AG10803 (cell line): ENCODE results near the gene NEURL1.
A peak's percentile ranks its signal among the peaks of the same experiment; 100 is the strongest.

Experiments
- DNase-seq: peaks from one replicate; pipeline ENCODE4 v3.0.0; 2010; ENCODE audit warnings: low read depth
- H3K4me3 ChIP-seq: 2 replicates; pipeline ENCODE4 v1.5.1; 2011; ENCODE audit warnings: mild to moderate bottlenecking, low read length, control low read depth
- TF ChIP-seq, protein P1 (sequence below): conservative IDR thresholded peaks from 2 replicates; pipeline ENCODE4 v1.5.1; 2011; ENCODE audit warnings: mild to moderate bottlenecking, low read length, control low read depth, inconsistent platforms

NEURL1 gene

GRCh38 chr10:103504181-103504783 lies 10.8 kb downstream of the NEURL1 start:
- no peak overlapping the region for H3K4me3 ChIP-seq
- TF ChIP-seq, protein P1, sequence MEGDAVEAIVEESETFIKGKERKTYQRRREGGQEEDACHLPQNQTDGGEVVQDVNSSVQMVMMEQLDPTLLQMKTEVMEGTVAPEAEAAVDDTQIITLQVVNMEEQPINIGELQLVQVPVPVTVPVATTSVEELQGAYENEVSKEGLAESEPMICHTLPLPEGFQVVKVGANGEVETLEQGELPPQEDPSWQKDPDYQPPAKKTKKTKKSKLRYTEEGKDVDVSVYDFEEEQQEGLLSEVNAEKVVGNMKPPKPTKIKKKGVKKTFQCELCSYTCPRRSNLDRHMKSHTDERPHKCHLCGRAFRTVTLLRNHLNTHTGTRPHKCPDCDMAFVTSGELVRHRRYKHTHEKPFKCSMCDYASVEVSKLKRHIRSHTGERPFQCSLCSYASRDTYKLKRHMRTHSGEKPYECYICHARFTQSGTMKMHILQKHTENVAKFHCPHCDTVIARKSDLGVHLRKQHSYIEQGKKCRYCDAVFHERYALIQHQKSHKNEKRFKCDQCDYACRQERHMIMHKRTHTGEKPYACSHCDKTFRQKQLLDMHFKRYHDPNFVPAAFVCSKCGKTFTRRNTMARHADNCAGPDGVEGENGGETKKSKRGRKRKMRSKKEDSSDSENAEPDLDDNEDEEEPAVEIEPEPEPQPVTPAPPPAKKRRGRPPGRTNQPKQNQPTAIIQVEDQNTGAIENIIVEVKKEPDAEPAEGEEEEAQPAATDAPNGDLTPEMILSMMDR, result no peak
- DNase-seq, result peak; percentile 47

- no peak for DNase-seq
- no peak overlapping the region for H3K4me3 ChIP-seq
- TF ChIP-seq, protein P1, result no peak
These were observed 12.6 kb downstream of the NEURL1 start for GRCh38 chr10:103506061-103506460.

GRCh38 chr10:103507235-103508191 lies 14.0 kb downstream of the NEURL1 start:
- TF ChIP-seq, protein P1, result no peak
- DNase-seq, result no peak
- no peak overlapping the region for H3K4me3 ChIP-seq

DNA sequence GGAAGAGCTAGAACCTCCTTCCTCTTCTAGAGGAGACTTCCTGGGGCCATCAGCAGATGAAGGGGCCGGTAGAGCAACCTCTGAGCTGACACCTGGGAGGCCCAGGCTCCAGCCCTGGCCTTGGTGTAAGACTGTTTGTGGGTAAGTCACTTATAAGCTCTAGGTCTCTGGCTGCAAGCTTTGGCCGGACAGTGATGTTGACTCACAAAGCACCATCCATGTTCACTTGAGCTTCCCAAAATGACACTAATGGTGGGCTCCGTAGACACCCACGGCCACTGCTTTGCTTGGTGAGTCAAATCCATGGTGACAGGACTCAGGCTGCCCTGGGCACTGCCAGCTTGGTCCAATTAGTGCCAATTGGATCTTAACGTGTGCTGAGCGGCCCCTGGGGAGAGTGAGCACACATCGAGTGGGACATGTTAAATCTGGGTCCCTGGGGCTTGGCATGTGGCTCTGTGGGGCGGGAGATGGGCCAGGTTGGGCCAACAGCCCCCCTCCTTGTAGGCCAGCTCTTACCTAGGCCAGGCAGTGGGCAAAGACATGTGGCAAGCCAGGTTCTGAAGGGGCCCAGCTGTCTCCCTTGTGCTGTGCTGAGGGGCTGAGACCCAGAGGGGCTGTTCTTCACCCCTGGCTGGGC lies 16.7 kb downstream of the NEURL1 start:
- no peak overlapping the region for H3K4me3 ChIP-seq
- DNase-seq, result no peak
- TF ChIP-seq, protein P1, result no peak

GRCh38 chr10:103510791-103511752 lies 17.6 kb downstream of the NEURL1 start:
- DNase-seq, result no peak
- H3K4me3 ChIP-seq, result no peak overlapping the region
- TF ChIP-seq, protein P1, result no peak

- no peak overlapping the region for H3K4me3 ChIP-seq
- DNase-seq, result no peak
- TF ChIP-seq, protein P1, result no peak
These were observed 18.7 kb downstream of the NEURL1 start for GRCh38 chr10:103512166-103512565.
